Measurements from ENCODE around the gene TFPI. TPM values are rescaled to one million over a fixed set of nuclear protein-coding genes. Genes with fewer than 3 reads are reported as not detected.

The TFPI gene
- total RNA-seq, 5 donors from 2014 or later (not counting 1 experiment from before 2014, with no cell fraction given), result 0.47 to 1.5 (median 1.0) TPM

GRCh38 chr2:187477051-187477450 is 77.2 kb downstream of the TFPI start:
- ATAC-seq (replicated peaks in 1 of 4), result no peak
- ChIA-PET CTCF (no interaction called here), POLR2A (no interaction called here)
- Histone ChIP-seq H3K4me3 (ENCODE audit: control insufficient read depth in 1 of 2, extremely low read depth in 1 of 2, low read length in 1 of 2) (no peak overlapping the region), H3K9me3 (no peaks in the 10 kb centered on the region), H3K36me3 (ENCODE audit: control insufficient read depth in 2 of 2, extremely low read depth in 1 of 2, insufficient read depth in 1 of 2, low read length in 1 of 2) (no peaks in the 10 kb centered on the region), H3K27me3 (replicated peaks in 1 of 2; ENCODE audit: control insufficient read depth in 2 of 2, extremely low read depth in 1 of 2, insufficient read depth in 2 of 2, low read length in 1 of 2) (no peaks in the 10 kb centered on the region), H3K4me1 (ENCODE audit: control insufficient read depth in 1 of 2, extremely low read depth in 1 of 2, insufficient read depth in 2 of 2, low read length in 2 of 2) (no peaks in the 10 kb centered on the region), H3K27ac (ENCODE audit: low read length) (no peak overlapping the region)
- H3K4me3 Mint-ChIP-seq, result no peak overlapping the region
- no peak for DNase-seq
- H3K4me1 Mint-ChIP-seq, result no peaks in the 10 kb centered on the region
- H3K27ac Mint-ChIP-seq, result no peak overlapping the region
- H3K36me3 Mint-ChIP-seq, result no peaks in the 10 kb centered on the region
- H3K27me3 Mint-ChIP-seq, result no peaks in the 10 kb centered on the region
- no peaks in the 10 kb centered on the region for H3K9me3 Mint-ChIP-seq

DNA sequence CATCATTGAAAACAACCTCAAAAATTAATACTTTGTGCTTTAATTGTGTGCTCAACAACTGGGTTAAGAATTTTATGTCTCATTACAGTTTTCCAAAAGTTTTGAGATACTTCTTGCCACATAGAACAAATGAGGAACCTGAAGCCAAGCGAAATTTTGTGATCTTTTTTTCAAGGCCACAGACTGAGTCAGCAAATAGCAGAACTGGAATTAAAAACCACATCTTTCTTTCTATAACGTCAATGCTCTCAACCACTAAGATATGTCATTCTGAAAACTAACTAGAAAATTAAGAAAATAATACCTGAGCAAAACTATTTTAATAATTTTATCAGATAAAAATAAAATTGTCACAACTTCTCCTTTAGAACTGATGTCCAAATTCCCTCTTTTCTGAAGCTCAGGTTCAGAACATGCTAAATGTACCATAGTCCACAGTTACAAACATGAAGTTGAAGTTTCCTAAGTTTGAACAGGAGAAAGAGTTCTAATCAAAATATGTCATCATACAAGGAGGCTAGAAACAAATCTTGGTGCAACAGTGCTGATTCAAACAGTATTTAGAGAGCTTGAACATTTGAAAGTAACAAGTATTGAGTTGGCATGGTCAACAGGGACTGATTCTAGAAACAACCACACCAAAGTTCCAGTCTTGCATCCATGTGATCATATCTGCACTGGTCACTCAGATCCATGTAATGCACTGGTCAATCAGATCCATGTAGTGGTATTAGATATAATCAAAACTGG is 78.6 kb downstream of the TFPI start:
- DNase-seq (no peak), ATAC-seq (replicated peaks in 1 of 4) (no peak)
- no CpG with 5 or more reads among the region's 2 CpGs for WGBS (ENCODE audit: insufficient coverage)
- Histone ChIP-seq H3K36me3 (ENCODE audit: control insufficient read depth in 2 of 2, extremely low read depth in 1 of 2, insufficient read depth in 1 of 2, low read length in 1 of 2) (no peaks in the 10 kb centered on the region), H3K9me3 (no peaks in the 10 kb centered on the region), H3K4me3 (ENCODE audit: control insufficient read depth in 1 of 2, extremely low read depth in 1 of 2, low read length in 1 of 2) (no peak overlapping the region), H3K27me3 (replicated peaks in 1 of 2; ENCODE audit: control insufficient read depth in 2 of 2, extremely low read depth in 1 of 2, insufficient read depth in 2 of 2, low read length in 1 of 2) (no peaks in the 10 kb centered on the region), H3K27ac (ENCODE audit: low read length) (no peak overlapping the region), H3K4me1 (ENCODE audit: control insufficient read depth in 1 of 2, extremely low read depth in 1 of 2, insufficient read depth in 2 of 2, low read length in 2 of 2) (no peaks in the 10 kb centered on the region)
- ChIA-PET POLR2A (no interaction called here), CTCF (no interaction called here)
- H3K4me1 Mint-ChIP-seq, result no peaks in the 10 kb centered on the region
- H3K27ac Mint-ChIP-seq, result no peak overlapping the region
- H3K4me3 Mint-ChIP-seq, result no peak overlapping the region
- no peaks in the 10 kb centered on the region for H3K36me3 Mint-ChIP-seq
- H3K27me3 Mint-ChIP-seq, result no peaks in the 10 kb centered on the region
- H3K9me3 Mint-ChIP-seq, result no peaks in the 10 kb centered on the region

DNA sequence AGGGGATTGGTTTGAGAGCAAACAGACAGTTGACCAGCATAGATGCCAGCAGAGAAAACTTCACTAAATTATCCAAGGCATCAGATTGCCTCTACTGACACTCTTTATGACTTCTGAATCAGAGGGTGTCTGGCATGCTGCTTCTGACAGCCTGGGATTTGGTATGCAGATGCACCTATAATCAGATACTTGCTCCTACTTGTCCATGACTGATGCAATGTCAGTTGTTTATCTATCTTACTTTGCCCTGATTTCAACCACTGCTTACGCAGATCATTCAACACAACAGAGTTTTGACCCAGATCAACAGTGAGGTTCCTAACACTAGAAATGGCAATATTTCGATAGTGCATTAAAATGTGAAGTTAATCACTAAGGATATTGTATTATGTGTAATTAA is 83.5 kb downstream of the TFPI start:
- H3K4me3 ChIP-seq (ENCODE audit: control insufficient read depth in 1 of 2, extremely low read depth in 1 of 2, low read length in 1 of 2), result no peak overlapping the region
- Mint-ChIP-seq H3K27ac (no peak overlapping the region), H3K4me1 (no peaks in the 10 kb centered on the region), H3K9me3 (no peaks in the 10 kb centered on the region), H3K4me3 (no peak overlapping the region), H3K27me3 (no peaks in the 10 kb centered on the region), H3K36me3 (no peaks in the 10 kb centered on the region)
- ChIA-PET POLR2A (no interaction called here), CTCF (no interaction called here)
- no peak overlapping the region for H3K27ac ChIP-seq (ENCODE audit: low read length)
- no peaks in the 10 kb centered on the region for H3K4me1 ChIP-seq (ENCODE audit: control insufficient read depth in 1 of 2, extremely low read depth in 1 of 2, insufficient read depth in 2 of 2, low read length in 2 of 2)
- H3K36me3 ChIP-seq (ENCODE audit: control insufficient read depth in 2 of 2, extremely low read depth in 1 of 2, insufficient read depth in 1 of 2, low read length in 1 of 2), result no peaks in the 10 kb centered on the region
- no peaks in the 10 kb centered on the region for H3K27me3 ChIP-seq (replicated peaks in 1 of 2; ENCODE audit: control insufficient read depth in 2 of 2, extremely low read depth in 1 of 2, insufficient read depth in 2 of 2, low read length in 1 of 2)
- ATAC-seq (replicated peaks in 1 of 4) (no peak), DNase-seq (no peak)
- no CpG with 5 or more reads among the region's 2 CpGs for WGBS (ENCODE audit: insufficient coverage)
- H3K9me3 ChIP-seq, result no peaks in the 10 kb centered on the region

GRCh38 chr2:187469538-187469937 is 84.7 kb downstream of the TFPI start:
- Histone ChIP-seq H3K36me3 (ENCODE audit: control insufficient read depth in 2 of 2, extremely low read depth in 1 of 2, insufficient read depth in 1 of 2, low read length in 1 of 2) (no peaks in the 10 kb centered on the region), H3K27ac (ENCODE audit: low read length) (no peak overlapping the region), H3K4me1 (ENCODE audit: control insufficient read depth in 1 of 2, extremely low read depth in 1 of 2, insufficient read depth in 2 of 2, low read length in 2 of 2) (no peaks in the 10 kb centered on the region), H3K4me3 (ENCODE audit: control insufficient read depth in 1 of 2, extremely low read depth in 1 of 2, low read length in 1 of 2) (no peak overlapping the region), H3K9me3 (no peaks in the 10 kb centered on the region), H3K27me3 (replicated peaks in 1 of 2; ENCODE audit: control insufficient read depth in 2 of 2, extremely low read depth in 1 of 2, insufficient read depth in 2 of 2, low read length in 1 of 2) (no peaks in the 10 kb centered on the region)
- ATAC-seq (replicated peaks in 1 of 4) (no peak), DNase-seq (no peak)
- Mint-ChIP-seq H3K4me1 (no peaks in the 10 kb centered on the region), H3K36me3 (no peaks in the 10 kb centered on the region), H3K27me3 (no peaks in the 10 kb centered on the region), H3K27ac (no peak overlapping the region), H3K4me3 (no peak overlapping the region), H3K9me3 (no peaks in the 10 kb centered on the region)
- CTCF ChIA-PET, result interaction anchor here in 1 of 2 donors (0.6 kb wide), 1 partner anchor 36 kb away, joined by 3 read pairs; no protein-coding TSS in a partner anchor
- POLR2A ChIA-PET, result no interaction called here

DNA sequence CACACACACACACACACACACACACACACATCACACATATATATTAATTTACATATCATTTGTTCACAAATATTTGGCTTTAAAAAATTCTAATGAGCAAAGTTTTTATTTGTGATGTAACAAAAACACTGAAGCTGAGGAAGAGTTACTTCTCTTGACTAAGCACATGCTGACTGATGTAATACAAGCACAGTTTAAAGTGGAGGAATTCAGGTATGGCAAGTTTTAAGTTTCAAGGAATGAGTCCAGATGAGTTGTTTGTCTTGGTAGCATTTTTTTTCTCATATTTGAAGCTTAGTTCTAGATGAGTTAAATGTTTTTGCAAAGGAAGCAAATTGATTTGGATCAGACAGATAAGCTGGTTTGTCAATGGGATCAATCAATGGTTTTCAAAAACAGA is 86.0 kb downstream of the TFPI start:
- no peaks in the 10 kb centered on the region for H3K4me1 ChIP-seq (ENCODE audit: control insufficient read depth in 1 of 2, extremely low read depth in 1 of 2, insufficient read depth in 2 of 2, low read length in 2 of 2)
- H3K9me3 ChIP-seq, result no peaks in the 10 kb centered on the region
- CTCF ChIA-PET, result no interaction called here
- ATAC-seq (replicated peaks in 1 of 4) (no peak), DNase-seq (no peak)
- H3K4me3 Mint-ChIP-seq, result no peak overlapping the region
- no peaks in the 10 kb centered on the region for H3K36me3 ChIP-seq (ENCODE audit: control insufficient read depth in 2 of 2, extremely low read depth in 1 of 2, insufficient read depth in 1 of 2, low read length in 1 of 2)
- H3K27me3 Mint-ChIP-seq, result no peaks in the 10 kb centered on the region
- no peaks in the 10 kb centered on the region for H3K36me3 Mint-ChIP-seq
- H3K4me1 Mint-ChIP-seq, result no peaks in the 10 kb centered on the region
- no peaks in the 10 kb centered on the region for H3K9me3 Mint-ChIP-seq
- no peak overlapping the region for H3K27ac Mint-ChIP-seq
- POLR2A ChIA-PET, result no interaction called here
- no peak overlapping the region for H3K4me3 ChIP-seq (ENCODE audit: control insufficient read depth in 1 of 2, extremely low read depth in 1 of 2, low read length in 1 of 2)
- no peaks in the 10 kb centered on the region for H3K27me3 ChIP-seq (replicated peaks in 1 of 2; ENCODE audit: control insufficient read depth in 2 of 2, extremely low read depth in 1 of 2, insufficient read depth in 2 of 2, low read length in 1 of 2)
- H3K27ac ChIP-seq (ENCODE audit: low read length), result no peak overlapping the region

DNA sequence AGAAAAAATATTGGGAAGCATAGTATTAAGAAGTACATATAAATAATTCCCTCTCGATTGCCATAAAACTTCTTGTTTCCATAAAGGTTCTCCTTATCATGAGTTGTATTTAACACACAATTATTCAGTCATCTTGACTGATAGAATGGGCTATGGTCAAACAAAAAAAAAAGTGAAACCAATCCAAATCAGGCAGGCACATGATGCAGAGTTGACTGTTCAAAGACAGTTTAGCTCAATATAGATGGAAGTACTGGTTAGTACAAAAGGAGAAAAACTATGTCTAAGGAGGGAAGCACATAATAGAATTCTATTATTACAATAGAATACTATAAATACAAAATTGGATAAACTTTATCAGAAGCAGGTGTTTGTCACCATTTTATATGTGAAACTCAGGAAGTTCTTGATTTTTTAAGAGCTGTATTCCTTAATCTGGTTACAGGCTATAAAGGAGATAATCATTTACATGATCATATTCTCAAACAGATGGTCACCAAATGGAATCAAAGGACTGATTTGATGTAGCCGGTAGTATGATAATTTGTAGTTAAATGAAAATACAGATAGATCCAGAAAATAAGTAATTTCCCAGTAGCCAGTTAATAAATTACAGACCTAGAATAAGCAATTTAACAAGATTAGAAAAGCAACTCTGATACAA is 88.0 kb downstream of the TFPI start:
- Mint-ChIP-seq H3K9me3 (no peaks in the 10 kb centered on the region), H3K4me3 (no peak overlapping the region), H3K4me1 (no peaks in the 10 kb centered on the region), H3K27me3 (no peaks in the 10 kb centered on the region), H3K27ac (no peak overlapping the region), H3K36me3 (no peaks in the 10 kb centered on the region)
- no peak for DNase-seq
- Histone ChIP-seq H3K27me3 (replicated peaks in 1 of 2; ENCODE audit: control insufficient read depth in 2 of 2, extremely low read depth in 1 of 2, insufficient read depth in 2 of 2, low read length in 1 of 2) (no peaks in the 10 kb centered on the region), H3K27ac (ENCODE audit: low read length) (no peak overlapping the region), H3K9me3 (no peaks in the 10 kb centered on the region), H3K4me1 (ENCODE audit: control insufficient read depth in 1 of 2, extremely low read depth in 1 of 2, insufficient read depth in 2 of 2, low read length in 2 of 2) (no peaks in the 10 kb centered on the region), H3K4me3 (ENCODE audit: control insufficient read depth in 1 of 2, extremely low read depth in 1 of 2, low read length in 1 of 2) (no peak overlapping the region), H3K36me3 (ENCODE audit: control insufficient read depth in 2 of 2, extremely low read depth in 1 of 2, insufficient read depth in 1 of 2, low read length in 1 of 2) (no peaks in the 10 kb centered on the region)
- ChIA-PET POLR2A (no interaction called here), CTCF (no interaction called here)
- ATAC-seq (replicated peaks in 1 of 4), result no peak
- WGBS (ENCODE audit: insufficient coverage), result no CpG with 5 or more reads among the region's 2 CpGs

- no peak overlapping the region for H3K4me3 ChIP-seq (ENCODE audit: control insufficient read depth in 1 of 2, extremely low read depth in 1 of 2, low read length in 1 of 2)
- WGBS (ENCODE audit: insufficient coverage), result no CpG with 5 or more reads among the region's 4 CpGs
- no peaks in the 10 kb centered on the region for H3K9me3 ChIP-seq
- H3K4me1 Mint-ChIP-seq, result no peaks in the 10 kb centered on the region
- ATAC-seq (replicated peaks in 1 of 4), result no peak
- no peak overlapping the region for H3K27ac ChIP-seq (ENCODE audit: low read length)
- no peaks in the 10 kb centered on the region for H3K27me3 ChIP-seq (replicated peaks in 1 of 2; ENCODE audit: control insufficient read depth in 2 of 2, extremely low read depth in 1 of 2, insufficient read depth in 2 of 2, low read length in 1 of 2)
- DNase-seq, result no peak
- no peaks in the 10 kb centered on the region for H3K36me3 ChIP-seq (ENCODE audit: control insufficient read depth in 2 of 2, extremely low read depth in 1 of 2, insufficient read depth in 1 of 2, low read length in 1 of 2)
- no peak overlapping the region for H3K4me3 Mint-ChIP-seq
- H3K27ac Mint-ChIP-seq, result no peak overlapping the region
- no peaks in the 10 kb centered on the region for H3K4me1 ChIP-seq (ENCODE audit: control insufficient read depth in 1 of 2, extremely low read depth in 1 of 2, insufficient read depth in 2 of 2, low read length in 2 of 2)
- no peaks in the 10 kb centered on the region for H3K27me3 Mint-ChIP-seq
- no peaks in the 10 kb centered on the region for H3K36me3 Mint-ChIP-seq
- H3K9me3 Mint-ChIP-seq, result no peaks in the 10 kb centered on the region
- ChIA-PET POLR2A (no interaction called here), CTCF (no interaction called here)
Measured at GRCh38 chr2:187462839-187463238, 91.4 kb downstream of the TFPI start.

Measured in T-cell (primary cell).